ENCODE data around the gene DMC1. TPM values are rescaled to one million over a fixed set of nuclear protein-coding genes. Genes with fewer than 3 reads are reported as not detected.

Gene DMC1
- total RNA-seq, 1 donor from 2014 or later = 22.8 TPM

- DNase-seq (ENCODE audit: low spot score) = no peak
- H3K27ac ChIP-seq = no peak overlapping the region
- H3K79me2 ChIP-seq (ENCODE audit: low read depth) = no peaks in the 10 kb centered on the region
- no peaks in the 10 kb centered on the region for H3K27me3 ChIP-seq
- Mint-ChIP-seq H3K4me1 (no peaks in the 10 kb centered on the region), H3K27me3 (ENCODE audit: insufficient read depth, low read depth) (peaks cover 5% of the 10 kb centered on the region), H3K4me3 (no peak overlapping the region), H3K36me3 (peaks cover 49% of the 10 kb centered on the region), H3K9me3 (peaks cover 3% of the 10 kb centered on the region), H3K27ac (no peak overlapping the region)
- no peaks in the 10 kb centered on the region for H3F3A ChIP-seq (ENCODE audit: low read depth)
- no peak overlapping the region for H2AFZ ChIP-seq (replicated peaks)
- H3K4me3 ChIP-seq = no peak overlapping the region
- no peak overlapping the region for H3K9ac ChIP-seq
- no peak overlapping the region for H3K4me2 ChIP-seq
- no peaks in the 10 kb centered on the region for H3K9me3 ChIP-seq (ENCODE audit: low read depth)
- H4K20me1 ChIP-seq (ENCODE audit: low read depth) = no peaks in the 10 kb centered on the region
- TF ChIP-seq EZH2 (IDR thresholded peaks at IDR 0.05) = no peak
- no peak for TF ChIP-seq EZH2phosphoT487 (IDR thresholded peaks at IDR 0.05)
- no peak for TF ChIP-seq CTCF (IDR thresholded peaks at IDR 0.05)
- no peaks in the 10 kb centered on the region for H3K4me1 ChIP-seq
- peaks cover 2% of the 10 kb centered on the region for H3K36me3 ChIP-seq
Observed at GRCh38 chr22:38614332-38615063, 44.5 kb upstream of the DMC1 start.

GRCh38 chr22:38613588-38613987 lies 43.6 kb upstream of the DMC1 start:
- Mint-ChIP-seq H3K27me3 (ENCODE audit: insufficient read depth, low read depth) (peaks cover 6% of the 10 kb centered on the region), H3K36me3 (peaks cover 47% of the 10 kb centered on the region), H3K4me3 (no peak overlapping the region), H3K4me1 (no peaks in the 10 kb centered on the region), H3K27ac (no peak overlapping the region), H3K9me3 (no peaks in the 10 kb centered on the region)
- H3K79me2 ChIP-seq (ENCODE audit: low read depth) = no peaks in the 10 kb centered on the region
- no peaks in the 10 kb centered on the region for H4K20me1 ChIP-seq (ENCODE audit: low read depth)
- H3K4me2 ChIP-seq = no peak overlapping the region
- H2AFZ ChIP-seq (replicated peaks) = no peak overlapping the region
- no peaks in the 10 kb centered on the region for H3K4me1 ChIP-seq
- no peak overlapping the region for H3K9ac ChIP-seq
- no peak for DNase-seq (ENCODE audit: low spot score)
- H3K9me3 ChIP-seq (ENCODE audit: low read depth) = no peaks in the 10 kb centered on the region
- no peaks in the 10 kb centered on the region for H3K36me3 ChIP-seq
- H3K27me3 ChIP-seq = no peaks in the 10 kb centered on the region
- no peak overlapping the region for H3K27ac ChIP-seq
- TF ChIP-seq EZH2 (IDR thresholded peaks at IDR 0.05) = no peak
- no peak for TF ChIP-seq CTCF (IDR thresholded peaks at IDR 0.05)
- TF ChIP-seq EZH2phosphoT487 (IDR thresholded peaks at IDR 0.05) = no peak
- H3K4me3 ChIP-seq = no peak overlapping the region
- H3F3A ChIP-seq (ENCODE audit: low read depth) = no peaks in the 10 kb centered on the region

GRCh38 chr22:38612217-38613006 lies 42.4 kb upstream of the DMC1 start:
- no peaks in the 10 kb centered on the region for H3F3A ChIP-seq (ENCODE audit: low read depth)
- Mint-ChIP-seq H3K9me3 (no peaks in the 10 kb centered on the region), H3K27me3 (ENCODE audit: insufficient read depth, low read depth) (peaks cover 6% of the 10 kb centered on the region), H3K27ac (no peak overlapping the region), H3K4me1 (no peaks in the 10 kb centered on the region), H3K36me3 (peaks cover 41% of the 10 kb centered on the region), H3K4me3 (no peak overlapping the region)
- H3K4me2 ChIP-seq = no peak overlapping the region
- no peak for DNase-seq (ENCODE audit: low spot score)
- H4K20me1 ChIP-seq (ENCODE audit: low read depth) = no peaks in the 10 kb centered on the region
- no peaks in the 10 kb centered on the region for H3K36me3 ChIP-seq
- no peaks in the 10 kb centered on the region for H3K9me3 ChIP-seq (ENCODE audit: low read depth)
- no peak overlapping the region for H3K9ac ChIP-seq
- H3K27ac ChIP-seq = no peak overlapping the region
- H3K4me1 ChIP-seq = no peaks in the 10 kb centered on the region
- no peak overlapping the region for H2AFZ ChIP-seq (replicated peaks)
- no peak overlapping the region for H3K4me3 ChIP-seq
- TF ChIP-seq CTCF (IDR thresholded peaks at IDR 0.05) (no peak), EZH2phosphoT487 (IDR thresholded peaks at IDR 0.05) (no peak), EZH2 (IDR thresholded peaks at IDR 0.05) (no peak)
- H3K27me3 ChIP-seq = no peaks in the 10 kb centered on the region
- no peaks in the 10 kb centered on the region for H3K79me2 ChIP-seq (ENCODE audit: low read depth)

All from neural progenitor cell (in vitro differentiated cells).